ENCODE data around the gene PLCB1. TPM values are rescaled to one million over a fixed set of nuclear protein-coding genes. Genes with fewer than 3 reads are reported as not detected.

PLCB1 gene
- total and polyA plus RNA-seq, 2 donors (not counting 3 experiments of a cell fraction or from before 2014, with no cell fraction given): 10.2 to 53.4 TPM

DNA sequence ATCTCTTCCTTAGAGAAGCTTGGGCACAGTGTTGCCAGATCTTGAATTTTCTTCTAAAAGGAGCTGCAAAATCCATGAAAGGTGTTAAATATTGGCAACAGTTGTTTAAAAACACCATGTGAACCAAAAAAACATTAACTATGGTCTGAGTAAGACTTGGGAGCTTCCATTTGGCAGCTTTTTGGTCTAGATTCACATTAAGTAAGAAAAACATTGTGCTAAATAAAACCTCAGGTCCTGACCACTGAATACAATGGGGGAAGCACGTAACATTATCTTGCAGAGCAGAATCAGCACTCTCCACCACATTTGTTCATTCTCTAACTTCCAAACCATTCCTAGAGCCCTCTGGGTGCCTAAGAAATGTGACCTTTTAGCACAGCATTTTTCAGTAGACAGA, 499.2 kb downstream of the PLCB1 start:
- H3K9me1 ChIP-seq (replicated peaks; ENCODE audit: control insufficient read depth, extremely low read depth, insufficient read depth, low read length): no peaks in the 10 kb centered on the region
- CTCF ChIA-PET: interaction anchor here (0.9 kb wide), 1 partner anchor 61 kb away, joined by 3 read pairs; no protein-coding TSS in a partner anchor
- H3K4me2 ChIP-seq (ENCODE audit: insufficient read depth, low read length): no peak overlapping the region
- BruUV-seq (replicated peaks): no TSS peak
- H3K27me3 ChIP-seq (ENCODE audit: control insufficient read depth in 2 of 2, insufficient read depth in 2 of 2, low read length in 2 of 2): no peaks in the 10 kb centered on the region
- no peak for FAIRE-seq
- H3K79me2 ChIP-seq (ENCODE audit: control insufficient read depth, insufficient read depth, low read length): no peaks in the 10 kb centered on the region
- intact Hi-C loops (cut with micrococcal nuclease): no loop called here
- no peak overlapping the region for H3K9ac ChIP-seq (replicated peaks; ENCODE audit: extremely low read depth, insufficient read depth, low read length)
- no peak overlapping the region for H2AFZ ChIP-seq (ENCODE audit: low read depth, low read length)
- H3K9me3 ChIP-seq (replicated peaks; ENCODE audit: control insufficient read depth, insufficient read depth, low read length): no peaks in the 10 kb centered on the region
- DNase-seq (ENCODE audit: low read depth, low spot score): no peak
- dilution Hi-C loops (cut with MboI; ENCODE audit: extremely low pct_ligation_motif_present, low sequenced_read_pairs): no loop called here
- no peak overlapping the region for H3K4me3 ChIP-seq (replicated peaks in 1 of 3; ENCODE audit: insufficient read depth in 1 of 3, low read depth in 1 of 3, low read length in 3 of 3)
- H3K4me1 ChIP-seq (ENCODE audit: control insufficient read depth, extremely low read depth, insufficient read depth, low read length): peaks cover 4% of the 10 kb centered on the region
- H4K20me1 ChIP-seq (replicated peaks; ENCODE audit: control insufficient read depth, extremely low read depth, insufficient read depth, low read length): no peaks in the 10 kb centered on the region
- H3K36me3 ChIP-seq (ENCODE audit: control insufficient read depth in 2 of 2, extremely low read depth in 1 of 2, insufficient read depth in 2 of 2, low read length in 2 of 2): no peaks in the 10 kb centered on the region
- no peak for TF ChIP-seq EZH2 (IDR thresholded peaks at IDR 0.05; ENCODE audit: borderline replicate concordance, low read depth, low read length, severe bottlenecking)
- TF ChIP-seq, protein P1, sequence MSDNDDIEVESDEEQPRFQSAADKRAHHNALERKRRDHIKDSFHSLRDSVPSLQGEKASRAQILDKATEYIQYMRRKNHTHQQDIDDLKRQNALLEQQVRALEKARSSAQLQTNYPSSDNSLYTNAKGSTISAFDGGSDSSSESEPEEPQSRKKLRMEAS (IDR thresholded peaks at IDR 0.05; ENCODE audit: insufficient read depth, insufficient read length): no peak
- TF ChIP-seq FOS (IDR thresholded peaks at IDR 0.05; ENCODE audit: borderline replicate concordance, insufficient read depth, low read length): no peak
- no peak for TF ChIP-seq GATA2 (IDR thresholded peaks at IDR 0.05; ENCODE audit: insufficient read depth, insufficient read length, low read depth, low read length)
- no peak for TF ChIP-seq POLR2A (IDR thresholded peaks at IDR 0.05; ENCODE audit: low read depth, low read length)
- TF ChIP-seq, protein P2, sequence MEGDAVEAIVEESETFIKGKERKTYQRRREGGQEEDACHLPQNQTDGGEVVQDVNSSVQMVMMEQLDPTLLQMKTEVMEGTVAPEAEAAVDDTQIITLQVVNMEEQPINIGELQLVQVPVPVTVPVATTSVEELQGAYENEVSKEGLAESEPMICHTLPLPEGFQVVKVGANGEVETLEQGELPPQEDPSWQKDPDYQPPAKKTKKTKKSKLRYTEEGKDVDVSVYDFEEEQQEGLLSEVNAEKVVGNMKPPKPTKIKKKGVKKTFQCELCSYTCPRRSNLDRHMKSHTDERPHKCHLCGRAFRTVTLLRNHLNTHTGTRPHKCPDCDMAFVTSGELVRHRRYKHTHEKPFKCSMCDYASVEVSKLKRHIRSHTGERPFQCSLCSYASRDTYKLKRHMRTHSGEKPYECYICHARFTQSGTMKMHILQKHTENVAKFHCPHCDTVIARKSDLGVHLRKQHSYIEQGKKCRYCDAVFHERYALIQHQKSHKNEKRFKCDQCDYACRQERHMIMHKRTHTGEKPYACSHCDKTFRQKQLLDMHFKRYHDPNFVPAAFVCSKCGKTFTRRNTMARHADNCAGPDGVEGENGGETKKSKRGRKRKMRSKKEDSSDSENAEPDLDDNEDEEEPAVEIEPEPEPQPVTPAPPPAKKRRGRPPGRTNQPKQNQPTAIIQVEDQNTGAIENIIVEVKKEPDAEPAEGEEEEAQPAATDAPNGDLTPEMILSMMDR (IDR thresholded peaks at IDR 0.05; ENCODE audit: extremely low read depth in 1 of 2, insufficient read depth in 1 of 2, low read depth in 1 of 2, low read length in 2 of 2): no peak
- no peak for TF ChIP-seq POLR2AphosphoS5 (IDR thresholded peaks at IDR 0.05; ENCODE audit: insufficient read depth, low read depth, low read length)
- no peak for TF ChIP-seq JUN (IDR thresholded peaks at IDR 0.05; ENCODE audit: borderline replicate concordance, insufficient read depth, insufficient read length, low read depth)
- no peak for TF ChIP-seq MYC (IDR thresholded peaks at IDR 0.05; ENCODE audit: low read depth, low read length)
- POLR2A ChIA-PET: no interaction called here
- no peak overlapping the region for H3K27ac ChIP-seq (ENCODE audit: insufficient read depth, low read depth, low read length)
